Measurements from ENCODE around the gene WNT11.

DNA sequence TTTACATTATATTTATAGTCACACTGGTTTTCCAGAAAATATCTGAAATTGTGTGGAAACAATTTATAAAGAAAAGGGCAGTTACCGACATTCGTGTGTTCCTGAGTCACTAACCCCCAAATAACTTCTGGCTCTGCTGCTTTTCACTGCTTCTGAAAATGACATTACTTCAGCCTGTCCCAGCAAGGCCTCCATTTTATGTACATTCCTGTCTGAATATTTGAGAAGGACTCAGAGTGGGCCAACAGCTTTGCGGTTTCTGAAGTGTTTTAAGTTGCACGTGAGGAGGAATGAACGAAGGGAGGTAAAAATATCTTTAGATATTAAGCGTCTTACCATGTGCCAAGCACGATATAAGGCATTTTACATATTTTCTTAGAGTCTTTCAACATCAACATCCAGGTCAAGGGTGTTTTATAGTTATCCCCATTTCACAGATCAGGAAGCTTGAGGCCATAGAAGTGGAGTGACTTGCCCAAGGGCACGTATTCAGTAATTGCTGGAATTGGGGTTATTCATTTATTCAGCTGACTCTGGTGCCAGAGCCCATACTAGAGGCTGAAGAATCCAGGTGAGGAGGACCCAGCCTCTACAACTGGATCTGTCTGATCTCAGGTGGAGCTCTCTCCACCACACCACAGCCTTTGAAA, 30.8 kb upstream of the WNT11 start:
- TF ChIP-seq POLR2A (IDR thresholded peaks at IDR 0.05): no peak
- TF ChIP-seq, protein P1, sequence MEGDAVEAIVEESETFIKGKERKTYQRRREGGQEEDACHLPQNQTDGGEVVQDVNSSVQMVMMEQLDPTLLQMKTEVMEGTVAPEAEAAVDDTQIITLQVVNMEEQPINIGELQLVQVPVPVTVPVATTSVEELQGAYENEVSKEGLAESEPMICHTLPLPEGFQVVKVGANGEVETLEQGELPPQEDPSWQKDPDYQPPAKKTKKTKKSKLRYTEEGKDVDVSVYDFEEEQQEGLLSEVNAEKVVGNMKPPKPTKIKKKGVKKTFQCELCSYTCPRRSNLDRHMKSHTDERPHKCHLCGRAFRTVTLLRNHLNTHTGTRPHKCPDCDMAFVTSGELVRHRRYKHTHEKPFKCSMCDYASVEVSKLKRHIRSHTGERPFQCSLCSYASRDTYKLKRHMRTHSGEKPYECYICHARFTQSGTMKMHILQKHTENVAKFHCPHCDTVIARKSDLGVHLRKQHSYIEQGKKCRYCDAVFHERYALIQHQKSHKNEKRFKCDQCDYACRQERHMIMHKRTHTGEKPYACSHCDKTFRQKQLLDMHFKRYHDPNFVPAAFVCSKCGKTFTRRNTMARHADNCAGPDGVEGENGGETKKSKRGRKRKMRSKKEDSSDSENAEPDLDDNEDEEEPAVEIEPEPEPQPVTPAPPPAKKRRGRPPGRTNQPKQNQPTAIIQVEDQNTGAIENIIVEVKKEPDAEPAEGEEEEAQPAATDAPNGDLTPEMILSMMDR (IDR thresholded peaks at IDR 0.05): no peak
